Activated naive CD4-positive, alpha-beta T cell treated with anti-CD3 and anti-CD28 coated beads, Interleukin-2, amount 10 ng/mL, durations not matched to agents 7 days and 5 days (primary cell): ENCODE data around the gene CRYAA.

Source experiments
- CTCF ChIA-PET: fragments of 350-600 bp; sonication (Branson Sonifier 250); formaldehyde crosslinking; loops from one replicate; lab custom pipeline; 2021; ENCODE audit warnings: antibody characterized with exemption; lab: Charles Lee
- DNase-seq: peaks from one replicate; pipeline ENCODE4 v3.0.0-alpha.2; 2020
- H3K27ac Mint-ChIP-seq: one replicate; pipeline ENCODE4 v1.8.0; 2021; ENCODE audit warnings: mild to moderate bottlenecking, moderate library complexity, mixed read lengths
- H3K27me3 Mint-ChIP-seq: one replicate; pipeline ENCODE4 v1.8.0; 2021; ENCODE audit warnings: mild to moderate bottlenecking, mixed read lengths
- H3K36me3 Mint-ChIP-seq: one replicate; pipeline ENCODE4 v1.8.0; 2021; ENCODE audit warnings: mixed read lengths
- H3K4me1 Mint-ChIP-seq: one replicate; pipeline ENCODE4 v1.8.0; 2021; ENCODE audit warnings: mixed read lengths
- H3K4me3 Mint-ChIP-seq: one replicate; pipeline ENCODE4 v1.8.0; 2021; ENCODE audit warnings: mild to moderate bottlenecking, moderate library complexity, mixed read lengths
- H3K9me3 Mint-ChIP-seq: one replicate; pipeline ENCODE4 v1.8.0; 2021; ENCODE audit warnings: mixed read lengths

CRYAA gene

DNA sequence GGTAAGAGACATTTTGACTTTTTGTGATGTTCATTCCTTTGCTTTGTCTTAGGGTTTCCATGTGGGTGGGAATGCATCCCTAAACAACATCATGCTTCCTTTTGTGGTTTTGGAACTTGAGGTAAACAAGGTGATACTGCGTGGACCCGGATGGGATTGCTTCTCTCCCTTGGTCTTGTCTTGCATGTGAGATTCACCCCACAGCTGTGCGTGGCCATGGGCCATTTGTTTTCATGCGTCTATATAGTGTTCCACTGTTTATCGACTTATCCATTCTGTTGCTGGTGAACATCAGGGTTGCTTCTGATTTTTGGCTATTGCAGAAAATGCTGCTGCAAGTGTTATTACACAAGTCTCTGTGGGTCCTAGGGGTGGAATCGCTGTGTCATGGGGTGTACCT, 21.1 kb downstream of the CRYAA start:
- H3K36me3 Mint-ChIP-seq = no peaks in the 10 kb centered on the region
- H3K4me3 Mint-ChIP-seq = no peak overlapping the region
- peaks cover 28% of the 10 kb centered on the region for H3K27me3 Mint-ChIP-seq
- DNase-seq = no peak
- H3K4me1 Mint-ChIP-seq = peaks cover 7% of the 10 kb centered on the region
- peaks cover 2% of the 10 kb centered on the region for H3K9me3 Mint-ChIP-seq
- no peak overlapping the region for H3K27ac Mint-ChIP-seq
- CTCF ChIA-PET = no interaction called here

DNA sequence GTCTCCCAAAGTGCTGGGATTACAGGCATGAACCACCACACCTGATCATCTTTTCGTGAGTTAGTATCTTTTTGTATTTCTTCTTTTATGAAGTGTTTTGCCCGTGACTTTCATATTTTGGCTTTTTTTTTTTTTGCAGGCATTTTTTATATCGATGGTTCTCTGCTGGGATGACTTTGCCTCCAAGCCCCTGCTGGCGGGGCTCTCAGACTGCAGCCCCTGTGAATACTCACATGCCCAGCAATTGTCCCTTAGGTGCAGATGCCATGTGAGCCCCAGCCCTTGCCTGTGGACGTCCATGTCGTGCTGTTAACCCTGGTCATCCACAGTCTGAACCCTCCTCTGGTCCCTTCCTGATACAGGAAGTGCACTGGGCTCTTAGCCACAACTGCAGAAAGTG, 21.7 kb downstream of the CRYAA start:
- peaks cover 7% of the 10 kb centered on the region for H3K4me1 Mint-ChIP-seq

DNA sequence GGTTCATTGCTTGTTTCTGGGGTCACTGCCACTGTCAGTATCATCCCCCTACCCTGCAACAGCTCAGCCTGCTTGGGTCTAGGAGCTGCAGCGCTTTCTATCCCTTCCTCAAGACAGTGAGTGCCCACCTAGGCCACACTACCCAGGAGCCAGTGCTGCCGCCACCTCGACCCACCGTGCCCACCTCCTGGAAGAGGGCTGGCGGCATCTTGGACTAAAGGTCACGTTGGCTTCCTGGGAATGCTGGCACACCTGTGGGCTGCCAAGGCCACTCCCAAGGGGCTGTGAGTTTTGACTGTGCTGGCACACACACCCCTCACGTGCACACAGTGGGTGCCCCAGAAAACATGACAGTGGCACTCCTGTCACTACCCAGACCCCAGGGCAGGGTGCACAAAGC, 22.1 kb downstream of the CRYAA start:
- Mint-ChIP-seq H3K27me3 (peaks cover 28% of the 10 kb centered on the region), H3K27ac (no peak overlapping the region), H3K4me3 (no peak overlapping the region), H3K4me1 (peaks cover 7% of the 10 kb centered on the region), H3K36me3 (no peaks in the 10 kb centered on the region), H3K9me3 (peaks cover 2% of the 10 kb centered on the region)
- no peak for DNase-seq
- CTCF ChIA-PET = no interaction called here

More for the DNA sequence above, 21.7 kb downstream of the CRYAA start:
- CTCF ChIA-PET = no interaction called here
- no peaks in the 10 kb centered on the region for H3K36me3 Mint-ChIP-seq
- H3K9me3 Mint-ChIP-seq = peaks cover 2% of the 10 kb centered on the region
- no peak overlapping the region for H3K27ac Mint-ChIP-seq
- H3K4me3 Mint-ChIP-seq = no peak overlapping the region
- DNase-seq = no peak
- H3K27me3 Mint-ChIP-seq = peaks cover 28% of the 10 kb centered on the region

DNA sequence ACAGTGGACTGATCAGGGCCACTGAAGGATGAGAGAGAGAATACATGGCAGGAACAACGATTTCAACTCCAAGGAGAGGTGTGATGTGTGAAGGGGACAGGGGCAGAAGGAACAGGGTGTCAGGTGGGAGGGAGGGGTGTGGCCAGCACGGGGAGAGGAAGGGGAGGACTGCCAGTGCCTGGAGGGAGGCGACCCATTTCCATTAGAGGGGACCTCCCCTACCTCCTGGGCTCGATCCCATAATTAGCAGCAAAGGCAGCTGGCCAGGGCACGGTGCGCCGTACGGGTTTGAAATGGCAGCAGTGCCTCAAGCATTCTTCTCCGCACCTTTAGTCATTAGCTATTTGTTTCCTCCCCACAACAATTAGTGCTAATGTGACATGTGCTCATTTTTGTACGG, 22.7 kb downstream of the CRYAA start:
- peaks cover 7% of the 10 kb centered on the region for H3K4me1 Mint-ChIP-seq
- H3K9me3 Mint-ChIP-seq = peaks cover 2% of the 10 kb centered on the region
- DNase-seq = no peak
- CTCF ChIA-PET = no interaction called here
- H3K27me3 Mint-ChIP-seq = peaks cover 28% of the 10 kb centered on the region
- no peaks in the 10 kb centered on the region for H3K36me3 Mint-ChIP-seq
- no peak overlapping the region for H3K27ac Mint-ChIP-seq
- no peak overlapping the region for H3K4me3 Mint-ChIP-seq

DNA sequence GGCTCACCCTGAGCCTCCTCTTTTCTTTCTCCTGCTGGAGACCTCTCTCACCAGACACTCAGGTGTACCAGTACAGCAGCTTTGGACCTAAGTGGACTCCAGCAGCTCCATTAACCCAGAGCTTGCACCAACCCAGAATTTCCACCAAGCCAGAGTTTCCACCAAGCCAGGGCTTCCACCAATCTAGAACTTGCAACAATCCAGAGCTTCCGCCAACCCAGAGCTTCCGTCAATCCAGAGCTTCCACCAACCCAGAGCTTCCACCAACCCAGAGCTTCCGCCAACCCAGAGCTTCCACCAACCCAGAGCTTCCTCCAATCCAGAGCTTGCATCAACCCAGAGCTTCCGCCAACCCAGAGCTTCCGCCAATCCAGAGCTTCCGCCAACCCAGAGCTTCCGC, 23.2 kb downstream of the CRYAA start:
- Mint-ChIP-seq H3K27ac (no peak overlapping the region), H3K4me1 (peaks cover 10% of the 10 kb centered on the region), H3K4me3 (no peak overlapping the region), H3K27me3 (peaks cover 28% of the 10 kb centered on the region), H3K36me3 (no peaks in the 10 kb centered on the region), H3K9me3 (peaks cover 2% of the 10 kb centered on the region)
- no peak for DNase-seq
- CTCF ChIA-PET = interaction anchor here (1.4 kb wide), 1 partner anchor 76 kb away, joined by 4 read pairs; no protein-coding TSS in a partner anchor

DNA sequence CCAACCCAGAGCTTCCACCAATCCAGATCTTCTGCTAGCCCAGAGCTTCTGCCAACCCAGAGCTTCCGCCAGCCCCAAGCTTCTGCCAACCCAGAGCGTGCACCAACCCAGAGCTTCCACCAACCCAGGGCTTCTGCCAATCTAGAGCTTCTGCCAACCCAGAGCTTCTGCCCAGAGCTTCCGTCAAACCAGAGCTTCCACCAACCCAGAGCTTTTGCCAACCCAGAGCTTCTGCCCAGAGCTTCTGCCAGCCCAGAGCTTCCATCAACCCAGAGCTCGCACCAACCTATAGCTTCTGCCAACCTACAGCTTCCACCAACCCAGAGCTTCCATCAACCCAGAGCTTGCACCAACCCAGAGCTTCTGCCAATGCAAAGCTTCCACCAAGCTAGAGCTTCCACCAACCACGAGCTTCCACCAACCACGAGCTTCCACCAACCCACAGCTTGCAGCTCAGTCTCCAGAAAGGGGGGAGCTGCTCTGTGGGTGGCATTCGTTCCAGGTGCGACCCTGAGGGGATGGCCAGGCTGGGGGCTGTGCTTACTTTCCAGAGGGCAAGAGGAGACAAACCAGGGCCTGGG, 23.8 kb downstream of the CRYAA start:
- CTCF ChIA-PET = interaction anchor here (1.4 kb wide), 1 partner anchor 75 kb away, joined by 4 read pairs; no protein-coding TSS in a partner anchor
- no peak overlapping the region for H3K4me3 Mint-ChIP-seq
- no peak overlapping the region for H3K27ac Mint-ChIP-seq
- no peak for DNase-seq
- H3K27me3 Mint-ChIP-seq = peaks cover 34% of the 10 kb centered on the region
- H3K9me3 Mint-ChIP-seq = peaks cover under 1% of the 10 kb centered on the region
- H3K4me1 Mint-ChIP-seq = peaks cover 16% of the 10 kb centered on the region
- no peaks in the 10 kb centered on the region for H3K36me3 Mint-ChIP-seq

DNA sequence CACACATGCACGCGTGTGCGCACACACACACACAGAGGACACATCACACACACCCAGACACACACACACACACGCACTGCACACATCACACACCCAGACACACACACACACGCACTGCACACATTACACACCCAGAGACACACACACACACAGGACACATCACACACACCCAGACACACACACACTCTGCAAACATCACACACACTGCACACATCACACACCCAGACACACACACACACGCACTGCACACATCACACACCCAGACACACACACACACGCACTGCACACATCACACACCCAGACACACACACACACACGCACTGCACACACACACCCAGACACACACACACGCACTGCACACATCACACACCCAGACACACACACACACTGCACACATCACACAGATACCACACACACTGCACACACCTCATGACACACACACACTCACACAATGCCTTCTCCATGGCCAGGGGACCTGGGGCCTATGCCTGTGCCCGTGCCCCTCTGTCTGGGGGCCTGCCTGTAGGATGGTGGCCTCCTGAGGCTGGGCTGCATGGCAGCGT, 24.4 kb downstream of the CRYAA start:
- no peak overlapping the region for H3K27ac Mint-ChIP-seq

DNA sequence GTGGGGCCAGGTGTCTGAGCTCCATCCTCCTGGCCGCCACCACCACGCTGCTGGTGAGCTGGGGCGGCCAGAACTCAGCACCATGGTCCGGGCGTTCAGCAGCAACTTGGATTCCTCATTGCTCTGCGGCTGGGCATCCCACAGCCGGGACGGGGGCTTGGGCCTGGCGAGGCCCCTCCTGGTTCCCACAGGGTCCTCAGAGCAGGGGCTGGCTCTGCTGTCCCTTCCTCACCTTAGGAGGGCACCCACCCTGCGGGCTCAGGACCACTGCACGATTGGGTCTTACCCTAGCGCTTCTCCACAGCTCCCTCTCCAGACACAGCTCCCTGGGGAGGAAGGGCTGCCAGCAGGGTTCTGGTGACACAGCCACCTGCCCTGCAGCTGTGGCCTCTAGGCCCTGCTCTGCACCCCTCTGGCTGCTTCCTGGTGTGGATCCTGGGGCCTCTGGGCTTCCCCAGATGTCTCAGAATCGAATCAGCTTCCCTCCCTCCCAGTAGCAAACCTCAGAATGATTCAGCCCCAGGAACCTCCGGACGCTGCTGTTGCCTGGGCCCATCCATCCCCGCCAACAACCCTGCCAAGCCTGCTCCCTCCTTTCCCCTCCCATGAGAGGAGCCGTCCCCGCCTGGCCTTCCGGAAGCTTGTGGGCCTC, 25.0 kb downstream of the CRYAA start:
- Mint-ChIP-seq H3K27me3 (peaks cover 41% of the 10 kb centered on the region), H3K9me3 (peaks cover 7% of the 10 kb centered on the region), H3K4me1 (peaks cover 10% of the 10 kb centered on the region), H3K27ac (no peak overlapping the region), H3K36me3 (peaks cover 3% of the 10 kb centered on the region), H3K4me3 (no peak overlapping the region)
- CTCF ChIA-PET = interaction anchor here (0.6 kb wide), 1 partner anchor 302 kb away, joined by 3 read pairs; no protein-coding TSS in a partner anchor
- DNase-seq = no peak

More for the DNA sequence above, 24.4 kb downstream of the CRYAA start:
- peaks cover 1% of the 10 kb centered on the region for H3K9me3 Mint-ChIP-seq
- no peak overlapping the region for H3K4me3 Mint-ChIP-seq
- no peak for DNase-seq
- CTCF ChIA-PET = interaction anchor here (1.4 kb wide), 1 partner anchor 75 kb away, joined by 4 read pairs; no protein-coding TSS in a partner anchor
- peaks cover 14% of the 10 kb centered on the region for H3K4me1 Mint-ChIP-seq
- H3K27me3 Mint-ChIP-seq = peaks cover 37% of the 10 kb centered on the region
- H3K36me3 Mint-ChIP-seq = no peaks in the 10 kb centered on the region

DNA sequence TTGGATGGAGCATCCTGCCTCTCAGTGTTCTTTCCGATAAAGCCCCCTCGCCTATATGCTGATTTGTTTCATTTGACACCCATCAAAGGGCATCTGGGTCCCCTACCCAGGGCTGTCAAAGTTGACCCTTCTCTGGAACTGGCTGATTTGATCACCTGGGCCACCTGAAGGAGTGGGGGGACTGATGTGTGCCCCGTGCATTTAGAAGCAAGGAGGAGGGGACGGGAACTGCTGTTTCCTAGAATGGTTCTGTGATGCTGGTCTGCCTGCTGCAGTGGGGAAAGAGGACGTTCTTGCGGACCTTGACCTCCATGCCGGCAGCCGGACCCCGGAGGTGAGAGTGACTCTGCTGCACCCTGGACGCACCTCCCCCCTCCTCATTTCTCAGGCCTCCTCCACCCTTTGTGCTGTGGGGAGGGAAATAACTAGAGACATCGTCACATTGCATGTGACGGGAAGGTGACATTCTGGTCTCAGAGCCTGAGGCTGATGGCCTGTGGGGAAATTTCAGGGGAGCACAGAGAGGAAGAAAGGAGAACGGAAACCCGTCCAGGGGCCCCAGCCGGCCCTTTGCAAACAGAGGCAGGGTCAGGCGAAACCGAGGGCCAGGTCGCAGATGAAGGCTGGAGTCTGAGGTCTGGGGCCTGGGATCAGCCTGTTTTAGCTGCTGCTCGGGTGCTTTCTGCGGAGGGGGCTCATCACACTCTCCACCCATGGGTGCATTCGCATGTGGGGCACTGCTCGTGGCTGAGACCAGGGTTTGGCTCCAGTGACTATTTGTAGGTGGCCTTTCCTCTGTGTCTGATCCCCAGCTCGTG, 25.7 kb downstream of the CRYAA start:
- Mint-ChIP-seq H3K4me1 (peaks cover 9% of the 10 kb centered on the region), H3K27me3 (peaks cover 39% of the 10 kb centered on the region), H3K4me3 (no peak overlapping the region), H3K9me3 (peaks cover 7% of the 10 kb centered on the region), H3K27ac (no peak overlapping the region), H3K36me3 (peaks cover 3% of the 10 kb centered on the region)
- no peak for DNase-seq
- CTCF ChIA-PET = no interaction called here

DNA sequence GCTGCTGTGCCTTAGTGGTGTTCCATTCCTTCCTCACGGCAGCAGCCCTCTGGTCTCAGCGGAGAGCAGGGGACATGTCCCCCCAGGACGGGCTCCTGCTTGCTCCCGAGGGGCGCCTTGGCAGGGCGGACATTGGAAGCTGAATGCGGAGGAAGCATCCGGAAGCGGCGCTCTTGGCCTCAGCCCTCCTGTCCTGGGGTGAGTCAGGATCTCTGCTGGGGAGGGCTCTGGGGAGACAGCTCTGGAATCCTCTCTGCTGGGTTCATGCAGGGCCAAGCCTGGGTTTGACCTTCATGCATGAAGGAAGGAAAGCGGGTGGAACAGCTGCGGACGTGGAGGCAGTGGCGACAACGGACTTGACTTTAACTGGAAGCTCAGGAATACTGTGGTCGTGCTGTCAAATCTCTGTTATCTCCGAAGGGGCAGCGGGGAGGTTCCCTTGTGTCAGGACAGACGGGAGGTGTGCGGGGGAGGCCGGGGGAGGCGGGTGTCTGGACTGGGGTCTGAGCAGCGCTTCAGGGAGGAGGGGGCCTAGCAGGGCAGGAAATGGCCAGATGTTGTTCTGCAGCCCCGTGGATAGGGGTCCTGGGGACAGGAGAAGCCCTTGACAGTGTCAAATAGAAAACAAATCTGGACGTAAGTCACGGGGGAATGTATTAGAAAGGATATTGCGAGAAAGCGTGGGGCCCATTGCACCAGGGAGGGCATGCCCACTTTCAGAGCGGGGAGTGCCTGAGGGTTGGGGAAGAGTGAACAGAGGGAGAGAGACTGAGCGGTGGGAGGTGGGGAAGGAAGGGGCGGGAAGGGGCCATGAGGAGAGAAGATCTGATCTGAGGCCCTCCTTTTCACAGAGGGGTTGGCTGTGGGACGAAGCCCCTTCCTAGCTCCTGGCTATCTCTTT, 26.6 kb downstream of the CRYAA start:
- CTCF ChIA-PET = no interaction called here
- peaks cover 40% of the 10 kb centered on the region for H3K27me3 Mint-ChIP-seq
- no peak overlapping the region for H3K4me3 Mint-ChIP-seq
- no peak for DNase-seq
- peaks cover 8% of the 10 kb centered on the region for H3K9me3 Mint-ChIP-seq
- H3K36me3 Mint-ChIP-seq = peaks cover 3% of the 10 kb centered on the region
- peaks cover 9% of the 10 kb centered on the region for H3K4me1 Mint-ChIP-seq
- H3K27ac Mint-ChIP-seq = no peak overlapping the region

DNA sequence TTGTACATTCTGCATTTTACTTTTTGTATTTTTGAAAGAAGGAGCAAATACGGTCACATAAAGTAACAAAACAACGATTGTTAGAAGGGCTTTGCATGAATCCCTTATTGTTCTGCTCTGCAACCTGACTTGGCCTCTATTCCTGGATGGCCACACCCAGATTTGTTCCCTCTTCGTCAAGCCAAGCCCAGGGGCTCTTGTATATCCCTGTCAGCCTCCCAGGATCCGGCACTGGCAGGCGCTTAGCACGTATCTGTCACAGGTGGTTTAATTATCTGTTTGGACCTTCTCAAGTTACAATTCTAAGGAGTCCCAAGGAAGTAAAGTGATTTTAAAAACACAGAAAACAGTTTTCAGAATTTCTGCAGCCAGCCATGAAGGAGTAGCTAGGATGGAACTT, 28.0 kb downstream of the CRYAA start:
- Mint-ChIP-seq H3K27ac (no peak overlapping the region), H3K9me3 (peaks cover 16% of the 10 kb centered on the region), H3K27me3 (peaks cover 43% of the 10 kb centered on the region), H3K4me1 (peaks cover 9% of the 10 kb centered on the region), H3K36me3 (peaks cover 4% of the 10 kb centered on the region), H3K4me3 (no peak overlapping the region)
- DNase-seq = no peak
- CTCF ChIA-PET = no interaction called here

DNA sequence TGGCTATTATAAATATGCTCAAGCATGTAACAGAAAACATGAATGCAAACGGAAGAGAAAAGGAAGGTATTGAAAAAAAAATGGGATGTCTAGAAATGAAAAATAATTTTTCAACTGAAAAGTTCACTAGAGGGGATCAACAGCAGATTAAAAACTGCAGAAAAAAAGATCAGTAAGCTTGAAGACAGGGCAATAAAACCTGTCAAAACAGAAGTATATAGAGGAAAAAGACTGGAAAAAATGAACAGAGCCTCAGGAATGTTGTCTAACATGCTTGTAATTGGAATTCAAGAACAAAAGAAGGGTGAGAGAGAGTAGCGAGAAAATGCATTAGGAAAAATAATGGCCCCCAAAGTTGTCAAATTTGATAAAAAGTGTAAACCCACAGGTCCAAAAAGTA, 29.6 kb downstream of the CRYAA start:
- Mint-ChIP-seq H3K4me1 (peaks cover 9% of the 10 kb centered on the region), H3K9me3 (peaks cover 22% of the 10 kb centered on the region), H3K27me3 (peaks cover 33% of the 10 kb centered on the region), H3K27ac (no peak overlapping the region), H3K36me3 (peaks cover 5% of the 10 kb centered on the region), H3K4me3 (no peak overlapping the region)
- no peak for DNase-seq
- CTCF ChIA-PET = no interaction called here

DNA sequence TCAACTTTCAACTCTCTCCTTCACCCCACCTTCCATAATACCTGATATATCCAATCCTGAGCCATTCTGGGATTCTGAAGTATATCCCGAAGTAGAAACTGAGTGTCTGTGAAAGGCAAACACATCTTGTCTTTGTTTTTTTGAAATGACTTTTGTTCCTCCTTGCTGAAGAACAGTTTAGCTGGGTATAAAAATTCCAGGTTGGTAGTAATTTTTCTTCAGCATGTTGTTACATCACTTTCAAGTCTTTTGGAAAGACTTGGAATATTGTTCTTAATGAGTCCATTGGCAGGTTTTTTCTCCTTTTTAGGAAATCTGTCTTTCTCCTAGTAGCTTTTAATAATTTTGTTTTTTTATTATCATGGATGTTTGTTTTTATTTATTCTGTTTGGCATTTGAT, 32.7 kb downstream of the CRYAA start:
- DNase-seq = no peak
- peaks cover 29% of the 10 kb centered on the region for H3K27me3 Mint-ChIP-seq
- peaks cover 22% of the 10 kb centered on the region for H3K9me3 Mint-ChIP-seq
- H3K4me1 Mint-ChIP-seq = peaks cover 9% of the 10 kb centered on the region
- CTCF ChIA-PET = no interaction called here
- H3K4me3 Mint-ChIP-seq = no peak overlapping the region
- no peak overlapping the region for H3K27ac Mint-ChIP-seq
- H3K36me3 Mint-ChIP-seq = peaks cover 5% of the 10 kb centered on the region
